Activated CD4-positive, alpha-beta T cell treated with anti-CD3 and anti-CD28 coated beads, Interleukin-10, Interleukin-2, amounts not matched to agents 100 ng/mL and 50 ng/mL, durations not matched to agents 16 hours and 8 hours (primary cell): ENCODE results near the gene GTF3C1.

Experiments
- DNase-seq: peaks from one replicate; pipeline ENCODE4 v3.0.0-alpha.2; 2020

The GTF3C1 gene

GRCh38 chr16:27515874-27516353 lies 33.8 kb downstream of the GTF3C1 start:
- DNase-seq = peak; percentile 49

- no peak for DNase-seq
These were observed 34.9 kb downstream of the GTF3C1 start for GRCh38 chr16:27514806-27515205.

- DNase-seq = no peak
These were observed 37.9 kb downstream of the GTF3C1 start for GRCh38 chr16:27511657-27512448.

GRCh38 chr16:27508476-27508875 lies 41.2 kb downstream of the GTF3C1 start:
- no peak for DNase-seq

- DNase-seq = no peak
These were observed 42.9 kb downstream of the GTF3C1 start for GRCh38 chr16:27506771-27507170.

GRCh38 chr16:27505297-27506236 lies 44.1 kb downstream of the GTF3C1 start:
- no peak for DNase-seq

- DNase-seq = no peak
These were observed 46.1 kb downstream of the GTF3C1 start for GRCh38 chr16:27503662-27504061.

- DNase-seq = no peak
These were observed 48.9 kb downstream of the GTF3C1 start for GRCh38 chr16:27500801-27501200.

GRCh38 chr16:27499659-27500055 lies 50.1 kb downstream of the GTF3C1 start:
- DNase-seq = no peak

- no peak for DNase-seq
These were observed 50.6 kb downstream of the GTF3C1 start for GRCh38 chr16:27498916-27499658.

- DNase-seq = no peak
These were observed 51.5 kb downstream of the GTF3C1 start for GRCh38 chr16:27498031-27498825.

- DNase-seq = no peak
These were observed 54.5 kb downstream of the GTF3C1 start for GRCh38 chr16:27495191-27495590.

- DNase-seq = no peak
These were observed 57.1 kb downstream of the GTF3C1 start for GRCh38 chr16:27492588-27492979.

GRCh38 chr16:27491894-27492587 lies 57.7 kb downstream of the GTF3C1 start:
- DNase-seq = no peak

GRCh38 chr16:27489906-27490305 lies 59.8 kb downstream of the GTF3C1 start:
- DNase-seq = no peak

GRCh38 chr16:27489421-27489820 lies 60.3 kb downstream of the GTF3C1 start:
- no peak for DNase-seq

GRCh38 chr16:27486760-27487159 lies 63.0 kb downstream of the GTF3C1 start:
- no peak for DNase-seq

- DNase-seq = no peak
These were observed 63.4 kb downstream of the GTF3C1 start for GRCh38 chr16:27486344-27486743.

GRCh38 chr16:27485811-27486210 lies 63.9 kb downstream of the GTF3C1 start:
- DNase-seq = no peak

- no peak for DNase-seq
These were observed 64.6 kb downstream of the GTF3C1 start for GRCh38 chr16:27485126-27485525.

- no peak for DNase-seq
These were observed 66.1 kb downstream of the GTF3C1 start for GRCh38 chr16:27483624-27484023.

GRCh38 chr16:27483088-27483437 lies 66.7 kb downstream of the GTF3C1 start:
- no peak for DNase-seq
